ENCODE measurements around the gene GPR42. TPM values are rescaled to one million over a fixed set of nuclear protein-coding genes. Genes with fewer than 3 reads are reported as not detected.
A peak's percentile ranks its signal among the peaks of the same experiment; 100 is the strongest.

GPR42 gene
- total RNA-seq, 4 donors from 2014 or later = not detected

GRCh38 chr19:35409191-35409590, 38.3 kb downstream of the GPR42 start:
- H3K36me3 ChIP-seq = no peaks in the 10 kb centered on the region
- H3K9me3 ChIP-seq = no peaks in the 10 kb centered on the region
- TF ChIP-seq EP300 (IDR thresholded peaks at IDR 0.05) (no peak), CTCF (IDR thresholded peaks at IDR 0.05) (no peak), POLR2AphosphoS5 (IDR thresholded peaks at IDR 0.05) (no peak), POLR2A (IDR thresholded peaks at IDR 0.05) (no peak)
- no peak overlapping the region for H3K27ac ChIP-seq
- H3K4me1 ChIP-seq = no peaks in the 10 kb centered on the region
- peak in 1 of 2 donors; percentile 31 for DNase-seq (ENCODE audit: low spot score in 2 of 2)
- WGBS = 85% methylated on average over 5 of the region's 5 CpGs
- peaks cover 13% of the 10 kb centered on the region for H3K27me3 ChIP-seq
- H3K4me3 ChIP-seq = no peak overlapping the region

- Histone ChIP-seq H3K4me3 (no peak overlapping the region), H3K36me3 (no peaks in the 10 kb centered on the region), H3K9me3 (no peaks in the 10 kb centered on the region), H3K4me1 (no peaks in the 10 kb centered on the region), H3K27me3 (peaks cover 18% of the 10 kb centered on the region), H3K27ac (no peak overlapping the region)
- WGBS = 84% methylated on average over 5 of the region's 5 CpGs
- no peak for DNase-seq (ENCODE audit: low spot score in 2 of 2)
- TF ChIP-seq POLR2AphosphoS5 (IDR thresholded peaks at IDR 0.05) = no peak
Measured at GRCh38 chr19:35410487-35410886, 39.6 kb downstream of the GPR42 start.

GRCh38 chr19:35414442-35414841, 43.6 kb downstream of the GPR42 start:
- H3K9me3 ChIP-seq = no peaks in the 10 kb centered on the region
- 93% methylated on average over 3 of the region's 3 CpGs for WGBS
- peaks cover 38% of the 10 kb centered on the region for H3K27me3 ChIP-seq

GRCh38 chr19:35416331-35416730, 45.5 kb downstream of the GPR42 start:
- H3K9me3 ChIP-seq = no peaks in the 10 kb centered on the region
- H3K27ac ChIP-seq = no peak overlapping the region
- peaks cover 38% of the 10 kb centered on the region for H3K27me3 ChIP-seq
- H3K36me3 ChIP-seq = no peaks in the 10 kb centered on the region
- no peaks in the 10 kb centered on the region for H3K4me1 ChIP-seq
- 69% methylated on average over 7 of the region's 7 CpGs for WGBS
- H3K4me3 ChIP-seq = no peak overlapping the region
- no peak for DNase-seq (ENCODE audit: low spot score in 2 of 2)
- TF ChIP-seq EP300 (IDR thresholded peaks at IDR 0.05) = no peak
- no peak for TF ChIP-seq CTCF (IDR thresholded peaks at IDR 0.05)

More at GRCh38 chr19:35414442-35414841, 43.6 kb downstream of the GPR42 start:
- no peaks in the 10 kb centered on the region for H3K4me1 ChIP-seq
- H3K36me3 ChIP-seq = no peaks in the 10 kb centered on the region
- no peak overlapping the region for H3K27ac ChIP-seq
- no peak for DNase-seq (ENCODE audit: low spot score in 2 of 2)
- H3K4me3 ChIP-seq = no peak overlapping the region
- no peak for TF ChIP-seq EP300 (IDR thresholded peaks at IDR 0.05)
- TF ChIP-seq POLR2AphosphoS5 (IDR thresholded peaks at IDR 0.05) = no peak
- no peak for TF ChIP-seq POLR2A (IDR thresholded peaks at IDR 0.05)
- no peak for TF ChIP-seq CTCF (IDR thresholded peaks at IDR 0.05)

- 78% methylated on average over 2 of the region's 2 CpGs for WGBS
- TF ChIP-seq POLR2AphosphoS5 (IDR thresholded peaks at IDR 0.05) (no peak), EP300 (IDR thresholded peaks at IDR 0.05) (no peak), POLR2A (IDR thresholded peaks at IDR 0.05) (no peak), CTCF (IDR thresholded peaks at IDR 0.05) (no peak)
- H3K27me3 ChIP-seq = peaks cover 36% of the 10 kb centered on the region
- H3K4me1 ChIP-seq = no peaks in the 10 kb centered on the region
- no peak overlapping the region for H3K27ac ChIP-seq
- H3K4me3 ChIP-seq = no peak overlapping the region
- DNase-seq (ENCODE audit: low spot score in 2 of 2) = no peak
- H3K9me3 ChIP-seq = no peaks in the 10 kb centered on the region
- no peaks in the 10 kb centered on the region for H3K36me3 ChIP-seq
Measured at GRCh38 chr19:35417278-35417677, 46.4 kb downstream of the GPR42 start.

Measured in suprapubic skin (tissue), 4 donors.